Mesendoderm (in vitro differentiated cells): ENCODE data around the gene ARAP1.

Experiments
- DNase-seq: peaks from one replicate; pipeline ENCODE4 v3.0.0; 2013
- H2AK5ac ChIP-seq: 2 replicates; pipeline ENCODE4 v1.6.1; 2013; ENCODE audit warnings: low read length, inconsistent platforms
- H2BK120ac ChIP-seq: 2 replicates; pipeline ENCODE4 v1.6.1; 2013; ENCODE audit warnings: low read depth, mild to moderate bottlenecking, low read length, moderate library complexity, mixed read lengths
- H2BK15ac ChIP-seq: replicated peaks from 2 replicates; pipeline ENCODE4 v1.6.1; 2013; ENCODE audit warnings: low read depth, mild to moderate bottlenecking, moderate library complexity
- H2BK5ac ChIP-seq: 2 replicates; pipeline ENCODE4 v1.6.1; 2013; ENCODE audit warnings: low read length, inconsistent platforms
- H3K18ac ChIP-seq: 2 replicates; pipeline ENCODE4 v1.6.1; 2013; ENCODE audit warnings: mild to moderate bottlenecking, low read length, mixed read lengths
- H3K23ac ChIP-seq: one replicate; pipeline ENCODE4 v1.6.1; 2013; ENCODE audit warnings: low read length
- H3K27ac ChIP-seq: 2 replicates; pipeline ENCODE4 v1.5.1; 2013; ENCODE audit warnings: low read depth, mild to moderate bottlenecking, inconsistent platforms, low read length, moderate library complexity
- H3K27me3 ChIP-seq: 2 replicates; pipeline ENCODE4 v1.6.1; 2013; ENCODE audit warnings: low read length, control low read depth, mild to moderate bottlenecking, inconsistent platforms; ENCODE audit not compliant: insufficient read depth, poor library complexity
- H3K36me3 ChIP-seq: 2 replicates; pipeline ENCODE4 v1.6.1; 2013; ENCODE audit warnings: low read length, inconsistent platforms; ENCODE audit not compliant: control insufficient read depth, insufficient read depth
- H3K4ac ChIP-seq: one replicate; pipeline ENCODE4 v1.6.1; 2013; ENCODE audit warnings: low read depth, mild to moderate bottlenecking, low read length, moderate library complexity
- H3K4me1 ChIP-seq: 2 replicates; pipeline ENCODE4 v1.6.1; 2013; ENCODE audit warnings: low read depth, low read length, inconsistent platforms; ENCODE audit not compliant: control insufficient read depth
- H3K4me2 ChIP-seq: 2 replicates; pipeline ENCODE4 v1.6.1; 2013; ENCODE audit warnings: low read length
- H3K4me3 ChIP-seq: 2 replicates; pipeline ENCODE4 v1.5.1; 2013; ENCODE audit warnings: mild to moderate bottlenecking, low read length
- H3K56ac ChIP-seq: one replicate; pipeline ENCODE4 v1.6.1; 2013; ENCODE audit warnings: low read length
- H3K79me1 ChIP-seq: 2 replicates; pipeline ENCODE4 v1.6.1; 2013; ENCODE audit warnings: low read length, inconsistent platforms
- H3K79me2 ChIP-seq: 2 replicates; pipeline ENCODE4 v1.6.1; 2013; ENCODE audit warnings: mild to moderate bottlenecking, low read length; ENCODE audit not compliant: control insufficient read depth, insufficient read depth
- H3K9ac ChIP-seq: 2 replicates; pipeline ENCODE4 v1.6.1; 2013; ENCODE audit warnings: low read length, inconsistent platforms
- H4K5ac ChIP-seq: one replicate; pipeline ENCODE4 v1.6.1; 2013; ENCODE audit warnings: low read length
- H4K8ac ChIP-seq: one replicate; pipeline ENCODE4 v1.6.1; 2013; ENCODE audit warnings: low read depth, mild to moderate bottlenecking, control low read depth, low read length, moderate library complexity
- whole genome bisulfite sequencing: extraction: QIAGEN DNeasy Blood & Tissue Kit; methylation state at CpG from one replicate; pipeline ENCODE4 v1.1.7; 2013; ENCODE audit warnings: low lambda C conversion rate, missing lambda C conversion rate; ENCODE audit not compliant: insufficient coverage; ENCODE audit errors: extremely low coverage; 5-methylcytosine and 5-hydroxymethylcytosine counted together

ARAP1 gene

GRCh38 chr11:72687326-72687725 lies 64.9 kb downstream of the ARAP1 start:
- H3K4ac ChIP-seq = no peak overlapping the region
- H4K5ac ChIP-seq = no peak overlapping the region
- H3K9ac ChIP-seq = no peak overlapping the region
- H3K4me1 ChIP-seq = peaks cover 15% of the 10 kb centered on the region
- H3K27me3 ChIP-seq = no peaks in the 10 kb centered on the region
- DNase-seq = no peak
- no peak overlapping the region for H3K18ac ChIP-seq
- no peak overlapping the region for H2BK15ac ChIP-seq
- H3K36me3 ChIP-seq = peaks cover 1% of the 10 kb centered on the region
- no peak overlapping the region for H3K4me3 ChIP-seq
- H3K23ac ChIP-seq = no peak overlapping the region
- no peaks in the 10 kb centered on the region for H3K79me1 ChIP-seq
- H3K4me2 ChIP-seq = no peak overlapping the region
- H3K27ac ChIP-seq = no peak overlapping the region
- no peak overlapping the region for H2BK5ac ChIP-seq
- no peak overlapping the region for H2BK120ac ChIP-seq
- no peak overlapping the region for H2AK5ac ChIP-seq
- no peak overlapping the region for H3K56ac ChIP-seq
- no CpG with 5 or more reads among the region's 7 CpGs for WGBS
- no peak overlapping the region for H4K8ac ChIP-seq
- H3K79me2 ChIP-seq = no peaks in the 10 kb centered on the region

GRCh38 chr11:72686639-72687220 lies 65.5 kb downstream of the ARAP1 start:
- Histone ChIP-seq H4K8ac (no peak overlapping the region), H4K5ac (no peak overlapping the region), H3K4me2 (no peak overlapping the region), H3K4me1 (peaks cover 20% of the 10 kb centered on the region), H3K4me3 (no peak overlapping the region), H3K9ac (no peak overlapping the region), H3K27me3 (no peaks in the 10 kb centered on the region), H3K36me3 (no peaks in the 10 kb centered on the region), H3K56ac (no peak overlapping the region), H2BK15ac (no peak overlapping the region), H3K23ac (no peak overlapping the region), H2BK120ac (no peak overlapping the region), H3K4ac (no peak overlapping the region), H3K79me1 (no peaks in the 10 kb centered on the region), H2AK5ac (no peak overlapping the region), H3K79me2 (no peaks in the 10 kb centered on the region), H3K18ac (no peak overlapping the region), H2BK5ac (no peak overlapping the region), H3K27ac (no peak overlapping the region)
- DNase-seq = no peak
- no CpG with 5 or more reads among the region's 8 CpGs for WGBS

- no peak for DNase-seq
- Histone ChIP-seq H3K9ac (no peak overlapping the region), H3K4ac (no peak overlapping the region), H3K4me3 (no peak overlapping the region), H3K36me3 (no peaks in the 10 kb centered on the region), H3K56ac (peak overlapping the region; percentile 37), H2BK15ac (no peak overlapping the region), H3K18ac (no peak overlapping the region), H4K8ac (no peak overlapping the region), H4K5ac (no peak overlapping the region), H2BK5ac (peak overlapping the region; percentile 60), H3K4me1 (peaks cover 29% of the 10 kb centered on the region), H2BK120ac (no peak overlapping the region), H3K4me2 (no peak overlapping the region), H3K79me1 (no peaks in the 10 kb centered on the region), H2AK5ac (no peak overlapping the region), H3K27ac (no peak overlapping the region), H3K27me3 (no peaks in the 10 kb centered on the region), H3K79me2 (no peaks in the 10 kb centered on the region), H3K23ac (no peak overlapping the region)
- WGBS = no CpG with 5 or more reads among the region's 24 CpGs
Measured at GRCh38 chr11:72685560-72686480, 66.4 kb downstream of the ARAP1 start.

- H4K8ac ChIP-seq = no peak overlapping the region
- peak overlapping the region; percentile 35 for H3K18ac ChIP-seq
- peak overlapping the region; percentile 81 for H2AK5ac ChIP-seq
- no peaks in the 10 kb centered on the region for H3K27me3 ChIP-seq
- no peaks in the 10 kb centered on the region for H3K79me1 ChIP-seq
- H3K79me2 ChIP-seq = no peaks in the 10 kb centered on the region
- H2BK120ac ChIP-seq = peak overlapping the region; percentile 8
- H3K36me3 ChIP-seq = no peaks in the 10 kb centered on the region
- H3K56ac ChIP-seq = peak overlapping the region; percentile 87
- peak overlapping the region; percentile 54 for H3K9ac ChIP-seq
- no peak overlapping the region for H3K4ac ChIP-seq
- WGBS = no CpG with 5 or more reads among the region's 9 CpGs
- no peak overlapping the region for H3K23ac ChIP-seq
- peak overlapping the region; percentile 96 for H2BK5ac ChIP-seq
- H2BK15ac ChIP-seq = no peak overlapping the region
- DNase-seq = peak; percentile 88
- peak overlapping the region; percentile 84 for H3K27ac ChIP-seq
- no peak overlapping the region for H3K4me2 ChIP-seq
- no peak overlapping the region for H3K4me3 ChIP-seq
- H3K4me1 ChIP-seq = peaks cover 31% of the 10 kb centered on the region
- no peak overlapping the region for H4K5ac ChIP-seq
Measured at GRCh38 chr11:72684236-72684912, 67.8 kb downstream of the ARAP1 start.

GRCh38 chr11:72683782-72684200 lies 68.4 kb downstream of the ARAP1 start:
- no peaks in the 10 kb centered on the region for H3K36me3 ChIP-seq
- no peaks in the 10 kb centered on the region for H3K79me2 ChIP-seq
- no peak overlapping the region for H3K4me2 ChIP-seq
- H3K4me3 ChIP-seq = no peak overlapping the region
- H3K56ac ChIP-seq = peak overlapping the region; percentile 73
- DNase-seq = peak; percentile 82
- H4K8ac ChIP-seq = no peak overlapping the region
- H3K79me1 ChIP-seq = no peaks in the 10 kb centered on the region
- peak overlapping the region; percentile 53 for H3K27ac ChIP-seq
- peaks cover 31% of the 10 kb centered on the region for H3K4me1 ChIP-seq
- peak overlapping the region; percentile 57 for H3K4ac ChIP-seq
- no CpG with 5 or more reads among the region's 7 CpGs for WGBS
- no peak overlapping the region for H4K5ac ChIP-seq
- H2BK120ac ChIP-seq = no peak overlapping the region
- H2BK15ac ChIP-seq = no peak overlapping the region
- peak overlapping the region; percentile 46 for H3K9ac ChIP-seq
- no peak overlapping the region for H2AK5ac ChIP-seq
- H3K18ac ChIP-seq = no peak overlapping the region
- no peaks in the 10 kb centered on the region for H3K27me3 ChIP-seq
- H3K23ac ChIP-seq = no peak overlapping the region
- H2BK5ac ChIP-seq = peak overlapping the region; percentile 42
